EL (cell line): ENCODE measurements around the gene SPTBN1.

Source experiments
- DNase-seq: peaks from one replicate; pipeline ENCODE4 v3.0.0-alpha.2; 2016

Gene SPTBN1

GRCh38 chr2:54557601-54558187 lies 101.6 kb downstream of the SPTBN1 start:
- DNase-seq, result peak; percentile 62

DNA sequence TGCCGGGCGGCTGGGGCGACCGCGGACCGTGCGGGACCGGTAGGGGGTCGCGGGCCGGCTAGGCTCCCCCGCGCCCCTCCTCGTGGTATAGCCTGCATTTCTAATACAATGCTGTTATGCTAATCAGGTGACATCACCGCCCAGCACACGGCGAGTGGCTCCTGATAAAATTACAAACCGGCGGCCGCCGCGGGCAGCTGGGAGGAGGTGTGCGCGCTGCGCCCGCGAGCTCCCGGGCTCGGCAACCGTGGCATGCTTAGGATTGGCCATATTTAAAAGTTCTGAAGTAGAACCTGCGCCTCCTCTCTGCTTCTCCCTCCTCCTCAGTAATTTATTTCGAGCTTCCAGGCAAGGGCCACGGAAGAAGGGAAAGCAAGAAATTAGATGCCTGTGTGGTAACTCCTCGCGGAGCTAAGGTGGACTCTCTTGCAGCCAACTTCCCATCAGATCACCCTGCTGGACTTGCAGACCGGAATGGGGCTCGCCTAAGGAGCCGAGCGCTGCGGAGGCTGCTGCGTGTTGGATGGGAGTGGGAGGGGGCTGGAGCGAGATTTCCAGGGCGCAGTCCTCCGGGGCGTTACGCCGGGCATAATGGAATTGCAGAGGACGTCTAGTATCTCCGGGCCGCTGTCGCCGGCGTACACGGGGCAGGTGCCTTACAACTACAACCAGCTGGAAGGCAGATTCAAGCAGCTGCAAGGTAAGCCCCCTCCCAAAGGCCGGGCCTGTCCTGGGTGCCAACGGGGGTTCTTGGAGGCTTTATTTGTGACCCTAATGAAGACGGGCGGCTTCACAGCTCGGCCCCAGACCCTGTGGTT lies 102.3 kb downstream of the SPTBN1 start:
- DNase-seq, result peak; percentile 67

DNA sequence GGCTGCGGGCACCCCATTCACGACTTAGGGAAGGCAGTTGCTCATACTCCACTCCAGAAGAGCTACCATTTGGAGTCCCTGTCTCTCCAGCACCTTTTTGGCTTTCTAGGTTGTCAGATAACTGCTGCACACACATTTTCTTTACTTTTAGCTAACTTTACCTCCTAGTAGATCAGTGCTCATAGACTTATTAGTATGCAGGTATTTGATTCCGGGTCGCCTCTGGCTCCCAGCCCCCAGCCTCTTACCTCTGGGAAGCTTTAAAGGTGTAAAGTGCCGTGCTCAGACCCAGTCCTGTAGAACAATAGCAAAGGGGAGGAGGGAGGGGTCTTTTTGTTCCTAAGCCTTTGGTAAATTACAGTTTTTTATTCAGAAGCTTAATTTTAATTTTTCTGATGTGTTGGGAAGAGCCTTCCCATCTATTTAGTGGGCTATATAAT lies 102.9 kb downstream of the SPTBN1 start:
- no peak for DNase-seq

GRCh38 chr2:54559593-54560145 lies 103.5 kb downstream of the SPTBN1 start:
- peak; percentile 91 for DNase-seq

GRCh38 chr2:54560146-54560881 lies 104.2 kb downstream of the SPTBN1 start:
- DNase-seq, result peak; percentile 85

DNA sequence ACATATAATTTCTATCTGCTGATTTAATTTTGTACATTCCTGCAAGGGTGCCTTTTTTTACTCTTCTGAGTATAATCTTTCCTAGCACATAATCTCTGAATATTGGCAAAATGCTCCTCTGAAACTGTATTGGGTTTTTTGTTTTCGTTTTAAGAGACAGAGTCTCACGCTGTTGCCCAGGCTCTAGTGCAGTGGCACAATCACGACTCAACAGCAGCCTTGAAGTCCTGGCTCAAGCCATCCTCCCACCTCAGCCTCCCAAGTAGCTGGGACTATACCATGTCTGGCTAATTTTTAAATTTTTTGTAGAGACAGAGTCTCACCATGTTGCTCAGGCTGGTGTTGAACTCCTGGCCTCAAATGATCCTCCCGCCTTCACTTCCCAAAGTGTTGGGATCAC lies 104.9 kb downstream of the SPTBN1 start:
- DNase-seq, result no peak

DNA sequence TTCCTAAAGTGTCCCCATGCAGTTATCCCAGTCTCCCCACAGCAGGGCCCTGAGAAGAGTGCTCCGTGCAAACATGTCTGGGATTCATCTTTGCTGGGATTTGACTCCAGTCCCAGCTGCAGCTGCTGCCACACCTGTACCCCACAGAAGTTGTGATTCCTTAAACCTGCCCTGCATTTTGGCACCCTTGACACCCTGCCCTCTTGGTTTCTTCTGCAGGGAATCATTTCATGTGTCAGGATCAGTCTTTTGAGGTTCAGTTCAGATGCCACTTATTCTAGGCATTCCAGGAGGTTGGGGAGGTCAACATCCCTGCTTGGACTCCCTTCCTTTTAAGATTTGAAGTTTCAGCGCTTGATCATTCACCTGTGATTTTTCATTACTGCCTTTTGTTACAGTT lies 108.3 kb downstream of the SPTBN1 start:
- DNase-seq, result no peak

DNA sequence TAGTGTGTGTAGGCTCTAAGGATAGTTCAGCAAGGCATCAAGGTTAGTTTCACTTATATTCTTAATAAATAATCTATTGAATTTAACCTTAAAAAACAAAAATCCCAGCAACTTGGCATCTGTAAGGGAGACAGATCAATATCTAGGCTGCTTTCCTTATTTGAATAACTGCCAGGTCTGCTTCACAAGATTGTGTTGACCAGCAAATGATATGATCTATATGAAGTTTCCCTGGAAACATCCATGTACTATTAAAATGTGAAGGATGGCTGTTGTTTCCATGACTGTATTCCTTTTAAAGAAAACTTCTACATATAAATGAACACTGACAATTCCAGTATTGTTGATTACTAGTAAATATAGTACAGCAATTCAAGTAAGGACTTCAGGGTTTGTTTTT lies 109.4 kb downstream of the SPTBN1 start:
- no peak for DNase-seq

- DNase-seq, result no peak
These were observed 110.8 kb downstream of the SPTBN1 start for GRCh38 chr2:54566896-54567295.

- no peak for DNase-seq
These were observed 112.8 kb downstream of the SPTBN1 start for GRCh38 chr2:54568876-54569321.

GRCh38 chr2:54569745-54570301 lies 113.7 kb downstream of the SPTBN1 start:
- no peak for DNase-seq

GRCh38 chr2:54570321-54570855 lies 114.3 kb downstream of the SPTBN1 start:
- no peak for DNase-seq

DNA sequence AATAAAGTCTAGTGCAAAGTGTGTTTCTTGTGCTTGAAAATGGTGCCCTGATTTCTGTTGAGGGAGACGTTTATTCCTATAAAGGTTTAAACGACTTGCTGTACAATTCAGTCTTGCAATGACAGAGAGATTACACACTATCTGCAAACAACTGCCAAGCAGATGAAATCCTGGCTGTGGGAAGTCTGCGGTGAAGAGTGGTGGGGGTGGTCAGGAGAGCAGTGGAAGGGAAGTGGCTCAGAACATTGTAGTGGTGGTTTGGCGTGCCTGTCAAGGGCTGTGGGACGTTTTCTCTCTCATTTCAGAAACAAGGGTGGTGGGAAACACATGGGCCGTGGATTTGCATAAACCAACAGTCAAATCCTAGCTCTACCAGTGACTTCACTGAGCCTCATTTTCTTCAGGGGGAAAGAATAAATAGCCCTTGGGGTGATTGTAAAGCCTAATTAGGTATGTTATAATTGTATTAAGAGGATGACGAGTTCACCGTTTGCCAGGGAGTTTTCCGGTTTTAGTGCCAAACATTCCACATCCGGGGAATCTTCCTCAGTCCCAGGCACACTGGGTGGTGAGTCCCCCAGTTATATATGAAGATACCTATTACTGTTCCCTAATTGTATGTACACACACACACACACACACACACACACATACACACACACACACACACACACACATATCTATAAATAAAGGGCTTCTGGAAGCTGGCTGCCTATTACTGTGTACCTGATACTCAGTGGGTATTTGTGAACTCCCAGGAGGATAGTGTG lies 115.0 kb downstream of the SPTBN1 start:
- DNase-seq, result peak; percentile 90

GRCh38 chr2:54572262-54572635 lies 116.1 kb downstream of the SPTBN1 start:
- peak; percentile 93 for DNase-seq

DNA sequence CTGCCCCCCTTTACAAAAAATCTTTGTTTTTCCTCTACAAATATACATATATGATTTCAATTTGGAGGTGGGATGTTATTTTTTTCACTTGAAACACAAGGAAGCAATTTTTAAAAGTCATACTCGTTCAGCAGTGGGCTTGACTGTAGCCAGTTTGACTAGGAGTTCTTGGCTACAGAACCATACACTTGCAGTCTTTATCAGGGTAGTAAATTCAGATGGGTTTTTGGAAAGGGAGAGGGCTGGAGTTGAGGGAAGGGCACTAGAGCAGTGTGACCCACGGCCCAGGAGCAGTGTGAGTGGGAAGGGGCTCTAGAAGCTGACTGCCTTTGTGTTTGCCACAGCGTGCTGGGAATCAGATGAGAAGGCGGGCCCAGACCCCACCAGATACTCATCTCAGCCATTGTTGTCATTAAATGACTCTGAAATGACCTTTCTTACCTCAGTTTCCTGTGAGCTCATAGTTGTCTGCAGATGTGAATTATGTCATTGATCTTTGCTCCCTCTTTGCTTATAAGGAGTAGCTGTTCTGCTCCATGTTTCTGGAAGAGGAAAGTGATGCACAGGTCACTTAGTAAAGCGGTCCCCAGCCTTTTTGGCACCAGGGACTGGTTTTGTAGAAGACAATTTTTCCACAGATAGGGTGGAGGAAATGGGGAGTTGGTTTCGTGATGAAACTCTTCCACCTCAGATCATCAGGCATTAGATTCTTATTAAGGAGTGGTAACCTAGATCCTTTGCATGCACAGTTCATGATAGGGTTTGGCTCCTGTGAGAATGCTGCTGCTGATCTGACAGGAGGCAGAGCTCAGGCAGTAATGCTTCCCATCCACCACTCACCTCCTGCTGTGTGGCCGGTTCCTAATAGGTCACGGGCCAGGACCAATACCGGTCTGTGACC lies 116.8 kb downstream of the SPTBN1 start:
- peak; percentile 86 for DNase-seq

GRCh38 chr2:54573537-54573919 lies 117.4 kb downstream of the SPTBN1 start:
- no peak for DNase-seq

- no peak for DNase-seq
These were observed 118.2 kb downstream of the SPTBN1 start for GRCh38 chr2:54574107-54574859.

DNA sequence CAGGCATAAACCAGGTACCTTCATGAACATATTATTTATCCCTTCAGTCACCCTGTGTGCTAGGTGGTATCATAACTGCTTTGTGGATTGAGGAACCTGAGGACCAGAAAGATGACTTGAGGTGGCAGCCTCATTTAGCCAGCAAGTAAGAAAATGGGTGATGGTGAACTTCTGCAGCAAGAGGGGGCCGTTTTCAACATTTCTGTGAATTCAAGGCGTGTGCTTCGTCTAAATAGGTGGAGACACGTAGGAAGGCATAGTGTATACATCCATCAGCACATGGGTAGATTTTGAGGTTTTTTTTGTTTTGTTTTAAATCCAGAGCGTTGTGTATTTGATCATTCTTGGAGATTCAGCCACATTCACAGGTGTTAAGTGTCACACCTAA lies 118.7 kb downstream of the SPTBN1 start:
- no peak for DNase-seq

- no peak for DNase-seq
These were observed 119.3 kb downstream of the SPTBN1 start for GRCh38 chr2:54575379-54575888.

- DNase-seq, result no peak
These were observed 120.9 kb downstream of the SPTBN1 start for GRCh38 chr2:54577035-54577434.
